OCI-M1 (cell line): ENCODE data around the gene GPA33.
"Not testable (repeated sequence)": the region's sequence is repeated elsewhere in the genome, so short reads cannot be mapped to it uniquely, and the experiment has no call there.

Source experiments
- DNase-seq: peaks from one replicate; lab custom pipeline; 2025; lab: John Stamatoyannopoulos, UW

The GPA33 gene

GRCh38 chr1:167056529-167057231, 33.5 kb downstream of the GPA33 start:
- no peak for DNase-seq

GRCh38 chr1:167054946-167055630, 35.1 kb downstream of the GPA33 start:
- no peak for DNase-seq

DNA sequence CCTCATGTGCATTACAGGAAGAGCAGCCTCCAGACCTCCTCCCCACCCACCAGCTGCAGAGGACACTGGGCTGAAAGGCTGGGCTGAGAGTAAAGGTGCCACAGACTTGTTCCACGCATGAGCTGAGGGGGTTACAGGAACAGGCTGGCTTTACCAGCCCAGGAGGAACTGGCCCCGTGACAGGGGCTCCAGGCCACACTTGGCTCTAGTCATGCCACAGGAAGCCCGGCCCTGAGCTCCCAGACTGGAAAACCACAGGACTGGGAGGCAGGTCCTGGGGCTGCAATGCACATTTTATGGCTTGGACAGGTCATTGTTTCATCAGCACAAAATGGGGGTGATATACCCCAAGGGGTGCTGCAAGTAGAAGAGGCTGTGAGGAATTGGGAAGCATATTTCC, 35.6 kb downstream of the GPA33 start:
- DNase-seq: no peak

DNA sequence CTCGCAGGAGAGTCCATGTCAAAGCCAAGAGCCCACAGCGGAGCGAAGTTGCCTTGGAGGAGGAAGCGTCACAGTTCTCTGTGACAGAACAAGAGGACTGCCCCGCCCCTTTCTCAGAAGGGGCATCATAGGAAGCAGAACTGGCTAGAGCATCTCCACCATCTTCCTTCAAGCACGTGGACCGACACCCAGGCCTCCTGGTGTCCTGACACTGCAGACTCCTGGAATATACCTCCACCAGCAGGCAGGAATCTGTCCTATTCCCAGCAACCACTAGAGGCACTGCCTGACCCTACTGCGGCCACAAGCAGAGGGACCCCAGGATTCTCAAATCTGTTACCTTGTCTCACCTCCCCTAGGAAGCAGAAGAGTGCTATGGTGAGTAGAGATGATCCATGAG, 37.8 kb downstream of the GPA33 start:
- peak; percentile 23 for DNase-seq

DNA sequence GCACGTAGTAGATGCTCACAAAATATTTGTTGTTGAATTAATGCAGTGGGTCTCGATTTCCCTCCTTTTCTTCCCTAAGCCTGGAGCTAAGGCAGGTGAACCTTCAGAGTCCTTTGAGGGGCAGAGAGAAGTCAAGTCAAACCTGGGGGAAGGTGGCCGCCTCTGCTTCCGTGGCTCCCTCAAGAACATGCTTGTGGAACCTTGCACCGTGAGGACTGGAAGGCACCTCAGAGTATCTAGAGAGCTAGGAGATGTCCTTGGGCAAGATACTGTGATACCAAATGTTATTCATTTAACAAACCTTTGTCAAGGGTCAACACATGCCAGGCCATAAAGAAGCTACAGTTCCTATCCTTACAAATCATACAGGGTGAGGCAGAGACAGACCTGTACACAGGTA, 38.3 kb downstream of the GPA33 start:
- no peak for DNase-seq

DNA sequence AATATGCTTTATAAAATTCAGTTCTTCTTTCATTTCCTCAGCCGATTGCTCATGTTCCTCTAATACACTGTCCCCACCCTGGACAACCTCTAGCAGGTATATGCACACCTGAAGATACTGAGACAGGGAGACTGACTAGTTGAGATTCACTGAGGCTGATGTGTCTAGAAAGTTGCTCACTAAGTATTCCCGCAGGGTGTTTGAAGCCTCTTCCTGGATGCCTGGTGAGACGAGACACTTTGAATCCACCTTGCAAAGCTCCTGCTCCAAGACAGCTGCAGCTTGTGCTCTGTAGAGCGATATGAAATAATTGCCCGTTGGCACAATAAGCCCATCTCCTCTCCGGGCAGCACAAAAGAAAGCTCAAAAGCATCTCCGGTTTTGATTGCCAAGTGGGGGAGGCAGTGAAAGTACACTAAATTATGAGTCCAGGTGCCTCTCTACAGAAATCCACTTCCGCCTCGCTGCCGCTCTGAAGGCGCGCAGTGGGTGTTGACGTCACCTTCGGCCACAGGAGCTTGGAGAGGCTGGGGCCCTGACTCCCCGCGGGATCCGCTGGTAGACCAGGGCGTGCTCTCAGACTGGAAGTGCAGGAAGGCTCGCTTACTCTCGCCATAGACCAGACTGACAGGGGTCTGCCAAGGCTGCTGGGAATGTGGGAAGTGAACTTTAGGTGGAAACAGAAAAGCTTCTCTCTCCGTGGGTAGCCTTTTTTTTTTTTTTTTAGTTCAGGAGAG, 46.3 kb downstream of the GPA33 start:
- DNase-seq: no peak

- DNase-seq: no peak
These were observed 56.5 kb downstream of the GPA33 start for GRCh38 chr1:167033646-167034045.

DNA sequence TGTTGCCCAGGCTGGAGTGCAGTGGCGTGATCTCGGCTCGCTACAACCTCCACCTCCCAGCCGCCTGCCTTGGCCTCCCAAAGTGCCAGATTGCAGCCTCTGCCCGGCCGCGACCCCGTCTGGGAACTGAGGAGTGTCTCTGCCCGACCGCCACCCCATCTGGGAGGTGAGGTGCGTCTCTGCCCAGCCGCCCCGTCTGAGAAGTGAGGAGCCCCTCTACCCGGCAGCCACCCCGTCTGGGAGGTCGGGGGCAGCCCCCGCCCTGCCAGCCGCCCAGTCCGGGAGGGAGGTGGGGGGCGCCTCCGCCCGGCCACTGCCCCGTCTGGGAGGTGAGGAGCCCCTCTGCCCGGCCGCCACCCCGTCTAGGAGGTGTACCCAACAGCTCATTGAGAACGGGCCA, 60.6 kb downstream of the GPA33 start:
- DNase-seq: not testable (repeated sequence)

DNA sequence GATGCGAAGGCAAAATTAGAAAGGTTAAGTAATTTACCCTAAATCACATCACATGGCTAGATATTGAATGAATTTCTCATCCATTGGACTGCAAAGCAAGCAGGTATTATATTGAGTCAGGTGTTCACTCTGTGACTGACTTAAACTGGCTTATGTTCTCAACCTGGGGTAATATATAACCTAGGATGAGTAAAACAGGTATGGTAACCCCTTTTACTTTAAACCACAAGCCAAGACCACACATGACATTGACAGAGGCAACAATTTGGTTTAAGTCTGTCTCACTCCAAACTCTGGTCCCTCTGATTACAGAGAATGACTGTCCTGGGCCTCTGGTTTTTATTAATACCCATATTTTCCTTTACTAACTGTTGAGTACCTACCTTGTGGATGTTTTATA, 67.8 kb downstream of the GPA33 start:
- no peak for DNase-seq

DNA sequence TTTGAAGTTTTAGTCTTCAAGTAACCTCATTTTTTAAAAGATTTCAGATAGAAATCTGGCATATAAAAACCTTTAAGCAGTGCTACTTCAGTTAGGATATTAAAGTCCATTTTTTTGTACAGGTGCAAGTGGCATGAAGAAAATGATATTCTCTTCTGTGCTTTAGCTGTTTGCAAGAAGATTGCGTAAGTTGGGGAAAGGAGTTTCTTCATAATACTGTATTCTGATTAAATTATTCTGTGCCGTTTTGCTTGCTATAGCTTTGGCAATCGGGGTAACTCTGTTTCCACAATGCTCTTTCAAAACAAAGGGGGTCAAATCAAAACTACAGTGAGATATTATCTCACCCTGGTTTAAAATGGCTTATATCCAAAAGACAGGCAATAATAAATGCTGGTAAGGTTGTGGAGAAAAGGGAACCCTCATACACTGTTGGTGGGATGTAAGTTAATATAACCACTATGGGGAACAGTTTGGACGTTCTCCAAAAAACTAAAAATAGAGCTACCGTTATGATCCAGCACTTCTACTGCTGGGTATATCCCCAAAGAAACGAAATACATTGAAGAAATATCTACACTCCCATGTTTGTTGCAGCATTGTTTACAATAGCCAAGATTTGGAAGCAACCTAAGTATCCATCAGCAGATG, 74.0 kb downstream of the GPA33 start:
- no peak for DNase-seq

GRCh38 chr1:167013108-167013929, 76.9 kb downstream of the GPA33 start:
- no peak for DNase-seq

GRCh38 chr1:167012570-167012969, 77.6 kb downstream of the GPA33 start:
- DNase-seq: no peak

GRCh38 chr1:167011560-167012191, 78.5 kb downstream of the GPA33 start:
- no peak for DNase-seq

- DNase-seq: no peak
These were observed 86.5 kb downstream of the GPA33 start for GRCh38 chr1:167003711-167004110.
